Muscle layer of colon (tissue), 2 donors: ENCODE data around the gene DTD1.

Source experiments
- H3K27ac ChIP-seq: one replicate; pipeline ENCODE4 v1.7.0; 2013; ENCODE audit warnings: low read depth, mild to moderate bottlenecking, low read length, moderate library complexity
- H3K27me3 ChIP-seq, 2 donors: one replicate each; pipeline ENCODE4 v1.7.0; 2013; ENCODE audit warnings: low read length in 2 of 2, mild to moderate bottlenecking in 2 of 2; ENCODE audit not compliant: insufficient read depth in 2 of 2, control insufficient read depth in 1 of 2
- H3K36me3 ChIP-seq: one replicate; pipeline ENCODE4 v1.7.0; 2013; ENCODE audit warnings: mild to moderate bottlenecking, low read length; ENCODE audit not compliant: insufficient read depth
- H3K4me1 ChIP-seq: one replicate; pipeline ENCODE4 v1.7.0; 2013; ENCODE audit warnings: mild to moderate bottlenecking, low read length; ENCODE audit not compliant: insufficient read depth
- H3K4me3 ChIP-seq, 2 donors: one replicate each; pipeline ENCODE4 v1.7.0; 2013; ENCODE audit warnings: low read length in 2 of 2, low read depth in 1 of 2, mild to moderate bottlenecking in 1 of 2, moderate library complexity in 1 of 2
- H3K9ac ChIP-seq: one replicate; pipeline ENCODE4 v1.7.0; 2013; ENCODE audit warnings: low read length
- H3K9me3 ChIP-seq: one replicate; pipeline ENCODE4 v1.7.0; 2013; ENCODE audit warnings: mild to moderate bottlenecking, low read length
- donor health status: abdominal sarcoma.
- donor health status: Adenocarcinoma of cecum.

Gene DTD1

GRCh38 chr20:18715564-18715963, 127.7 kb downstream of the DTD1 start:
- Histone ChIP-seq H3K4me3 (no peak overlapping the region), H3K27me3 (no peaks in the 10 kb centered on the region), H3K27ac (no peak overlapping the region), H3K4me1 (no peaks in the 10 kb centered on the region), H3K9me3 (no peaks in the 10 kb centered on the region), H3K36me3 (no peaks in the 10 kb centered on the region), H3K9ac (no peak overlapping the region)

- H3K9ac ChIP-seq = no peak overlapping the region
- no peak overlapping the region for H3K27ac ChIP-seq
- H3K36me3 ChIP-seq = no peaks in the 10 kb centered on the region
- no peak overlapping the region for H3K4me3 ChIP-seq
- H3K27me3 ChIP-seq = no peaks in the 10 kb centered on the region
- H3K9me3 ChIP-seq = no peaks in the 10 kb centered on the region
- H3K4me1 ChIP-seq = no peaks in the 10 kb centered on the region
Measured at GRCh38 chr20:18717062-18717461, 129.2 kb downstream of the DTD1 start.

- no peak overlapping the region for H3K27ac ChIP-seq
- no peaks in the 10 kb centered on the region for H3K9me3 ChIP-seq
- no peak overlapping the region for H3K4me3 ChIP-seq
- H3K4me1 ChIP-seq = no peaks in the 10 kb centered on the region
- H3K27me3 ChIP-seq = no peaks in the 10 kb centered on the region
- no peak overlapping the region for H3K9ac ChIP-seq
- H3K36me3 ChIP-seq = no peaks in the 10 kb centered on the region
Measured at GRCh38 chr20:18718129-18718528, 130.3 kb downstream of the DTD1 start.

- Histone ChIP-seq H3K27me3 (no peaks in the 10 kb centered on the region), H3K4me1 (no peaks in the 10 kb centered on the region), H3K36me3 (no peaks in the 10 kb centered on the region), H3K27ac (no peak overlapping the region), H3K9ac (no peak overlapping the region), H3K9me3 (no peaks in the 10 kb centered on the region), H3K4me3 (no peak overlapping the region)
Measured at GRCh38 chr20:18719426-18719825, 131.6 kb downstream of the DTD1 start.

- no peaks in the 10 kb centered on the region for H3K9me3 ChIP-seq
- no peak overlapping the region for H3K4me3 ChIP-seq
- no peaks in the 10 kb centered on the region for H3K27me3 ChIP-seq
- H3K36me3 ChIP-seq = no peaks in the 10 kb centered on the region
- no peak overlapping the region for H3K9ac ChIP-seq
- no peak overlapping the region for H3K27ac ChIP-seq
- no peaks in the 10 kb centered on the region for H3K4me1 ChIP-seq
Measured at GRCh38 chr20:18721551-18722115, 133.8 kb downstream of the DTD1 start.

- Histone ChIP-seq H3K27ac (no peak overlapping the region), H3K4me1 (no peaks in the 10 kb centered on the region), H3K9me3 (no peaks in the 10 kb centered on the region), H3K9ac (no peak overlapping the region), H3K4me3 (no peak overlapping the region), H3K27me3 (no peaks in the 10 kb centered on the region), H3K36me3 (no peaks in the 10 kb centered on the region)
Measured at GRCh38 chr20:18722371-18722770, 134.5 kb downstream of the DTD1 start.

GRCh38 chr20:18724077-18724476, 136.2 kb downstream of the DTD1 start:
- no peak overlapping the region for H3K27ac ChIP-seq
- no peak overlapping the region for H3K9ac ChIP-seq
- H3K36me3 ChIP-seq = no peaks in the 10 kb centered on the region
- no peaks in the 10 kb centered on the region for H3K4me1 ChIP-seq
- H3K27me3 ChIP-seq = no peaks in the 10 kb centered on the region
- H3K9me3 ChIP-seq = no peaks in the 10 kb centered on the region
- H3K4me3 ChIP-seq = no peak overlapping the region

- Histone ChIP-seq H3K36me3 (no peaks in the 10 kb centered on the region), H3K4me1 (no peaks in the 10 kb centered on the region), H3K4me3 (no peak overlapping the region), H3K27me3 (no peaks in the 10 kb centered on the region), H3K9me3 (no peaks in the 10 kb centered on the region), H3K27ac (no peak overlapping the region), H3K9ac (no peak overlapping the region)
Measured at GRCh38 chr20:18724788-18725464, 137.1 kb downstream of the DTD1 start.

- no peaks in the 10 kb centered on the region for H3K4me1 ChIP-seq
- H3K27ac ChIP-seq = no peak overlapping the region
- H3K36me3 ChIP-seq = no peaks in the 10 kb centered on the region
- no peak overlapping the region for H3K4me3 ChIP-seq
- H3K9me3 ChIP-seq = no peaks in the 10 kb centered on the region
- no peak overlapping the region for H3K9ac ChIP-seq
- H3K27me3 ChIP-seq = no peaks in the 10 kb centered on the region
Measured at GRCh38 chr20:18727032-18727508, 139.2 kb downstream of the DTD1 start.

- no peaks in the 10 kb centered on the region for H3K27me3 ChIP-seq
- no peak overlapping the region for H3K4me3 ChIP-seq
- H3K27ac ChIP-seq = no peak overlapping the region
- no peaks in the 10 kb centered on the region for H3K9me3 ChIP-seq
- no peaks in the 10 kb centered on the region for H3K4me1 ChIP-seq
- no peak overlapping the region for H3K9ac ChIP-seq
- no peaks in the 10 kb centered on the region for H3K36me3 ChIP-seq
Measured at GRCh38 chr20:18728165-18728869, 140.5 kb downstream of the DTD1 start.

- no peak overlapping the region for H3K27ac ChIP-seq
- H3K27me3 ChIP-seq = no peaks in the 10 kb centered on the region
- no peak overlapping the region for H3K4me3 ChIP-seq
- no peaks in the 10 kb centered on the region for H3K36me3 ChIP-seq
- no peaks in the 10 kb centered on the region for H3K9me3 ChIP-seq
- no peak overlapping the region for H3K9ac ChIP-seq
- no peaks in the 10 kb centered on the region for H3K4me1 ChIP-seq
Measured at GRCh38 chr20:18728870-18729224, 141.0 kb downstream of the DTD1 start.
